A673 (cell line): ENCODE data around the gene SYT7.

ENCODE experiments used
- EZH2 ChIP-seq: fragments of 200-600 bp; sonication (generic); IDR thresholded peaks from 2 replicates; pipeline ENCODE4 v1.6.1; 2017; ENCODE audit warnings: borderline replicate concordance, low read depth, mild to moderate bottlenecking, mixed read lengths, antibody characterized with exemption, low read length; ENCODE audit not compliant: poor library complexity, severe bottlenecking
- TF ChIP-seq, protein P1 (sequence below): fragments of 300-800, 200-600 bp; sonication (generic); conservative IDR thresholded peaks from 2 replicates; pipeline ENCODE4 v1.5.1; 2017; ENCODE audit warnings: low read depth, mild to moderate bottlenecking, antibody characterized with exemption, low read length, moderate library complexity, mixed read lengths

DNA sequence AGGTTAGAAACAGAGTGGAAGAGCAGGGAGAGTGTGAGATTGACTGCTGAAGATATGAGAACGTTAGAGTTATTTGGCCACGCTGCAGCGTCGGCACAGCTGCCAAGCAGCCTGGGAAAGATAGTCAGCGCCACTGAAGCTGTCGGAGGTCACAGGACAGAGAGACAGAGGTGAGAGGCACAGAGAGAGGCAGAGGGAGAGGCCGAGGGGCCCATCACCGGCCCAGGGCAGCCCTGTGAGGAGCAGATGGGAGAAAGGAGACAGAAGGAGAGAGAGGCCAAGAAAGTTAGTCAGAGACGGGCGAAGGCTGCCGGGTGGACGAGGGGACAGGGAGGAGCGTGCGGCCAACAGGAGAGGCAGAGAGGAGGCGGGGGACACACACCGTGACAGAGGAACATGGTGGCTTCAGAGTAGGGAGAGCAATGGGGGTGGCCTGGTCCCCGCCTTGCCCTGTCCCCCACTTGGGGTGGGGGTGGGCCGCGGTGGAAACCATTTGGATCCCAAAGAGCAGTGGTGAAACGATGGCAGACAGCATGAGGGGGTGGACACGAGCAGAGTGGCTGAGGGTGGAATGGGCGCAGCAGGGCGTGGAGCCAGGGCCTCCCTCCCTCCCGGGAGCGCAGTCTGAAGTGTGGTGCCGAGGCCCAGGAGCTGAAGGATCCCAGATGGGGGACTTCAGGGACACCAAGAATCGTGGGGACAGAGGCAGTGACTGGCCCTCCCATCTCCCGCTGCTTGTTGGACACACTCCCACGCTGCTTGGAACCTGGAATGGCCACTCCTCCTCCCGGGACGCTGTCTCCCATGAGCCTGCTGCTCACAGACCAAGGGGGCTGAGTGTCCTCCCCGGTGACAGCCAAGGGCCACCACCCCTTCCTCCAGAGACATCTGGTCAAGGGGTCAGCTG is 45.7 kb downstream of the SYT7 start:
- TF ChIP-seq, protein P1, sequence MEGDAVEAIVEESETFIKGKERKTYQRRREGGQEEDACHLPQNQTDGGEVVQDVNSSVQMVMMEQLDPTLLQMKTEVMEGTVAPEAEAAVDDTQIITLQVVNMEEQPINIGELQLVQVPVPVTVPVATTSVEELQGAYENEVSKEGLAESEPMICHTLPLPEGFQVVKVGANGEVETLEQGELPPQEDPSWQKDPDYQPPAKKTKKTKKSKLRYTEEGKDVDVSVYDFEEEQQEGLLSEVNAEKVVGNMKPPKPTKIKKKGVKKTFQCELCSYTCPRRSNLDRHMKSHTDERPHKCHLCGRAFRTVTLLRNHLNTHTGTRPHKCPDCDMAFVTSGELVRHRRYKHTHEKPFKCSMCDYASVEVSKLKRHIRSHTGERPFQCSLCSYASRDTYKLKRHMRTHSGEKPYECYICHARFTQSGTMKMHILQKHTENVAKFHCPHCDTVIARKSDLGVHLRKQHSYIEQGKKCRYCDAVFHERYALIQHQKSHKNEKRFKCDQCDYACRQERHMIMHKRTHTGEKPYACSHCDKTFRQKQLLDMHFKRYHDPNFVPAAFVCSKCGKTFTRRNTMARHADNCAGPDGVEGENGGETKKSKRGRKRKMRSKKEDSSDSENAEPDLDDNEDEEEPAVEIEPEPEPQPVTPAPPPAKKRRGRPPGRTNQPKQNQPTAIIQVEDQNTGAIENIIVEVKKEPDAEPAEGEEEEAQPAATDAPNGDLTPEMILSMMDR: no peak
- no peak for TF ChIP-seq EZH2
